CD14-positive monocyte (primary cell): ENCODE measurements around the gene DPYSL3. TPM values are rescaled to one million over a fixed set of nuclear protein-coding genes. Genes with fewer than 3 reads are reported as not detected.

ENCODE experiments used
- DNase-seq, 3 donors: peaks; one replicate each; pipeline ENCODE4 v3.0.0-alpha.2; 2011 to 2022
- H2AFZ ChIP-seq: 2 replicates; pipeline ENCODE4 v1.6.0; 2012; ENCODE audit warnings: mild to moderate bottlenecking, low read depth, low read length, inconsistent platforms; ENCODE audit not compliant: insufficient read depth, poor library complexity, severe bottlenecking
- H3K27ac ChIP-seq, 2 donors: 1 replicate in 1 of 2; 2 replicates in 1 of 2; pipeline ENCODE4 v1.5.1; 2012 to 2013; ENCODE audit warnings: low read length in 2 of 2, control low read depth in 1 of 2, inconsistent platforms in 1 of 2, low read depth in 1 of 2, mild to moderate bottlenecking in 1 of 2
- H3K27me3 ChIP-seq, 2 donors: one replicate each; pipeline versions ENCODE4 v1.6.0 to v1.6.1; 2011 to 2013; ENCODE audit warnings: low read length in 2 of 2; ENCODE audit not compliant: control insufficient read depth in 2 of 2, insufficient read depth in 2 of 2
- H3K36me3 ChIP-seq, 2 donors: replicated peaks in 1 of 2; 1 replicate in 1 of 2; 2 replicates in 1 of 2; pipeline versions ENCODE4 v1.5.1 to v1.6.1; 2012 to 2013; ENCODE audit warnings: low read length in 2 of 2, control low read depth in 1 of 2, inconsistent platforms in 1 of 2, mild to moderate bottlenecking in 1 of 2; ENCODE audit not compliant: insufficient read depth in 2 of 2, control insufficient read depth in 1 of 2
- H3K4me1 ChIP-seq, 2 donors: 1 replicate in 1 of 2; 2 replicates in 1 of 2; pipeline versions ENCODE4 v1.5.1 to v1.6.1; 2012 to 2013; ENCODE audit warnings: low read length in 2 of 2, control low read depth in 1 of 2, inconsistent platforms in 1 of 2, mild to moderate bottlenecking in 1 of 2, moderate library complexity in 1 of 2; ENCODE audit not compliant: insufficient read depth in 2 of 2, control insufficient read depth in 1 of 2
- H3K4me2 ChIP-seq: replicated peaks from 2 replicates; pipeline ENCODE3; 2012; ENCODE audit warnings: low read length, moderate library complexity, mild to moderate bottlenecking; ENCODE audit not compliant: poor library complexity, severe bottlenecking; ENCODE audit errors: extremely low read depth
- H3K4me3 ChIP-seq, 3 experiments: fragments of 200-600 bp in 1 of 3; sonication (generic) in 1 of 3; replicated peaks in 1 of 3; 1 replicate in 2 of 3; 2 replicates in 1 of 3; pipeline ENCODE4 v1.5.1; 2011 to 2013; ENCODE audit warnings: low read length in 3 of 3, mild to moderate bottlenecking in 3 of 3, control low read depth in 2 of 3, low read depth in 2 of 3, inconsistent platforms in 1 of 3, moderate library complexity in 1 of 3
- H3K79me2 ChIP-seq: 2 replicates; pipeline ENCODE4 v1.6.0; 2012; ENCODE audit warnings: mild to moderate bottlenecking, control low read depth, inconsistent platforms, low read length, moderate library complexity; ENCODE audit not compliant: insufficient read depth
- H3K9ac ChIP-seq: 2 replicates; pipeline ENCODE4 v1.6.0; 2017; ENCODE audit warnings: low read length, mild to moderate bottlenecking; ENCODE audit not compliant: insufficient read depth, poor library complexity, severe bottlenecking
- H3K9me3 ChIP-seq, 2 donors: replicated peaks in 1 of 2; 1 replicate in 1 of 2; 2 replicates in 1 of 2; pipeline versions ENCODE4 v1.5.1 to v1.6.1; 2012 to 2013; ENCODE audit warnings: low read length in 2 of 2, control low read depth in 1 of 2; ENCODE audit not compliant: control insufficient read depth in 1 of 2, insufficient read depth in 1 of 2
- H4K20me1 ChIP-seq: 2 replicates; pipeline ENCODE4 v1.6.0; 2012; ENCODE audit warnings: mild to moderate bottlenecking, low read length, control low read depth, moderate library complexity; ENCODE audit not compliant: insufficient read depth
- H3K27ac Mint-ChIP-seq, 7 donors: one replicate each; pipeline ENCODE4 v1.8.0; 2020; ENCODE audit warnings: mild to moderate bottlenecking in 7 of 7, mixed read lengths in 7 of 7, moderate library complexity in 6 of 7, inconsistent platforms in 2 of 7
- H3K27me3 Mint-ChIP-seq, 3 donors: one replicate each; pipeline ENCODE4 v1.8.0; 2021 to 2022; ENCODE audit warnings: low read depth in 3 of 3, mild to moderate bottlenecking in 3 of 3, mixed read lengths in 3 of 3, moderate library complexity in 3 of 3, inconsistent platforms in 1 of 3
- H3K36me3 Mint-ChIP-seq, 2 donors: one replicate each; pipeline ENCODE4 v1.8.0; 2020; ENCODE audit warnings: mixed read lengths in 2 of 2, inconsistent platforms in 1 of 2, mild to moderate bottlenecking in 1 of 2
- H3K4me1 Mint-ChIP-seq: one replicate; pipeline ENCODE4 v1.8.0; 2020; ENCODE audit warnings: mild to moderate bottlenecking, mixed read lengths
- H3K4me3 Mint-ChIP-seq, 2 donors: one replicate each; pipeline ENCODE4 v1.8.0; 2020; ENCODE audit warnings: mild to moderate bottlenecking in 2 of 2, mixed read lengths in 2 of 2, moderate library complexity in 1 of 2
- H3K9me3 Mint-ChIP-seq, 7 donors: one replicate each; pipeline ENCODE4 v1.8.0; 2020 to 2022; ENCODE audit warnings: mixed read lengths in 7 of 7, mild to moderate bottlenecking in 6 of 7, moderate library complexity in 6 of 7, inconsistent platforms in 2 of 7
- WGBS: methylation state at CpG from one replicate; pipeline ENCODE4 v1.1.5; 2013; ENCODE audit warnings: missing lambda C conversion rate; ENCODE audit not compliant: insufficient coverage; 5-methylcytosine and 5-hydroxymethylcytosine counted together
- intact Hi-C, 2 donors: fragments of 100-400 bp; cut with micrococcal nuclease; formaldehyde crosslinking; loops; one replicate each; pipeline versions ENCODE4 v1.15.0 to v1.15.1; 2023
- polyA plus RNA-seq, 3 donors: library from polyadenylated mRNA; depleted of rRNA in 1 of 3; unstranded in 2 of 3; stranded (reverse) in 1 of 3; fragments of 300-500 nt in 2 of 3; fragments of >200 nt in 1 of 3; fragmentation: Illumina TruSeq in 2 of 3; gene quantifications; 1 replicate in 2 of 3; 2 replicates in 1 of 3; pipeline ENCODE4 v1.2.3, GENCODE V29; 2012 to 2021
- TF ChIP-seq, protein P1 (sequence below): fragments of 200-600 bp; IDR thresholded peaks from one replicate; pipeline ENCODE4 v1.8.0; 2022; ENCODE audit warnings: antibody characterized with exemption, mild to moderate bottlenecking

Gene DPYSL3
- polyA plus RNA-seq, 3 donors = 0.05 TPM; not detected in 2

- no peak overlapping the region for H2AFZ ChIP-seq
- Mint-ChIP-seq H3K4me1 (no peaks in the 10 kb centered on the region), H3K27me3 (peaks cover 0 to 2% (median 1%) of the 10 kb centered on the region in 3 donors), H3K9me3 (peaks cover 0 to 10% (median 3%) of the 10 kb centered on the region in 7 donors), H3K36me3 (no peaks in the 10 kb centered on the region), H3K27ac (no peak overlapping the region), H3K4me3 (no peak overlapping the region)
- H3K27ac ChIP-seq = no peak overlapping the region
- H3K9ac ChIP-seq = no peak overlapping the region
- 100% methylated on average over 1 of the region's 3 CpGs for WGBS
- no peak overlapping the region for H3K4me2 ChIP-seq
- intact Hi-C loops = no loop called here
- no peaks in the 10 kb centered on the region for H3K27me3 ChIP-seq
- no peaks in the 10 kb centered on the region for H3K79me2 ChIP-seq
- no peak for DNase-seq
- H3K4me1 ChIP-seq = no peaks in the 10 kb centered on the region
- H3K9me3 ChIP-seq = no peaks in the 10 kb centered on the region
- TF ChIP-seq, protein P1, sequence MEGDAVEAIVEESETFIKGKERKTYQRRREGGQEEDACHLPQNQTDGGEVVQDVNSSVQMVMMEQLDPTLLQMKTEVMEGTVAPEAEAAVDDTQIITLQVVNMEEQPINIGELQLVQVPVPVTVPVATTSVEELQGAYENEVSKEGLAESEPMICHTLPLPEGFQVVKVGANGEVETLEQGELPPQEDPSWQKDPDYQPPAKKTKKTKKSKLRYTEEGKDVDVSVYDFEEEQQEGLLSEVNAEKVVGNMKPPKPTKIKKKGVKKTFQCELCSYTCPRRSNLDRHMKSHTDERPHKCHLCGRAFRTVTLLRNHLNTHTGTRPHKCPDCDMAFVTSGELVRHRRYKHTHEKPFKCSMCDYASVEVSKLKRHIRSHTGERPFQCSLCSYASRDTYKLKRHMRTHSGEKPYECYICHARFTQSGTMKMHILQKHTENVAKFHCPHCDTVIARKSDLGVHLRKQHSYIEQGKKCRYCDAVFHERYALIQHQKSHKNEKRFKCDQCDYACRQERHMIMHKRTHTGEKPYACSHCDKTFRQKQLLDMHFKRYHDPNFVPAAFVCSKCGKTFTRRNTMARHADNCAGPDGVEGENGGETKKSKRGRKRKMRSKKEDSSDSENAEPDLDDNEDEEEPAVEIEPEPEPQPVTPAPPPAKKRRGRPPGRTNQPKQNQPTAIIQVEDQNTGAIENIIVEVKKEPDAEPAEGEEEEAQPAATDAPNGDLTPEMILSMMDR = no peak
- no peaks in the 10 kb centered on the region for H4K20me1 ChIP-seq
- no peaks in the 10 kb centered on the region for H3K36me3 ChIP-seq
- H3K4me3 ChIP-seq = no peak overlapping the region
Measured at GRCh38 chr5:147547730-147548129, 37.9 kb upstream of the DPYSL3 start.

DNA sequence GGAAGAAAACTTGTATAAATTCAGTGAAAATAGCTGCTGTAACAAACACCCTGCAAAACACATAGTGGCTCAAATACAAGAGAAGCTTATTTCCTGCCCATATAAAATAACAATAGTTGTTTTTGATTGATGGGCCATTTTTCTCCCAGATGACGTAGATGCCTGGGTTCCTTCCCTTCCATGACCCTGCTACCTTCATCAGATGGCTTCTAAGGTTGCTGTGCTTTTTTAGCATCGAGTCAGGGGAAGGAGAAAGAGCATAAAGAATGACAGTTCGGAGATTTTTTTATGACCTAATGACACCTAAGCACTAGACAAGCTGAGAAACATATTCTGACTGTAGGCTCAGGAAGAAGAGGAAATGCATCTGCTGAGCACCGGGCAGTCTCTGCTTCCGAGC, 34.7 kb upstream of the DPYSL3 start:
- no peak for DNase-seq
- Histone ChIP-seq H3K4me1 (no peaks in the 10 kb centered on the region), H3K36me3 (no peaks in the 10 kb centered on the region), H3K4me2 (no peak overlapping the region), H3K27ac (no peak overlapping the region), H4K20me1 (no peaks in the 10 kb centered on the region), H3K4me3 (no peak overlapping the region), H3K27me3 (no peaks in the 10 kb centered on the region), H3K9ac (no peak overlapping the region), H3K9me3 (no peaks in the 10 kb centered on the region), H3K79me2 (no peaks in the 10 kb centered on the region), H2AFZ (no peak overlapping the region)
- Mint-ChIP-seq H3K4me1 (no peaks in the 10 kb centered on the region), H3K4me3 (no peak overlapping the region), H3K27me3 (peaks cover 0 to 2% (median 0%) of the 10 kb centered on the region in 3 donors), H3K27ac (no peak overlapping the region), H3K9me3 (peaks cover 0 to 3% (median 0%) of the 10 kb centered on the region in 7 donors), H3K36me3 (no peaks in the 10 kb centered on the region)
- WGBS = no CpG with 5 or more reads among the region's 5 CpGs
- TF ChIP-seq, protein P1 = no peak
- intact Hi-C loops = no loop called here
